ENCODE results near the gene FSCN2. TPM values are rescaled to one million over a fixed set of nuclear protein-coding genes. Genes with fewer than 3 reads are reported as not detected.

FSCN2 gene
- total RNA-seq, 1 experiment from 2014 or later = 1.2 TPM

DNA sequence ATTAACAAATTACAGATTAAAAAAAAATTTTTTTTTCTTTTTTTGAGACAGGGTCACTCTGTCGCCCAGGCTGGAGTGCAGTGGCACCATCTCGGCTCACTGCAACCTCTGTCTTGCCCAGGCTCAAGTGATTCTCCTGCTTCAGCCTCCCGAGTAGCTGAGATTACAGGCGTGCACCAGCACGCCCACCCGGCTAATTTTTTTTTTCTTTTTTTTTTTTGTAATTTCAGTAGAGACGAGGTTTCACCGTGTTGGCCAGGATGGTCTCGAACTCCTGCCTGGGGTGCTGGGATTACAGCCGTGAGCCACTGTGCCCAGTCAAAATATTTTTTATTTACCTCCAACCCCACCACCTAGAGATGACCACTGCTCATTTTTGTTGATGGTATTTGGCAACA lies 41.1 kb upstream of the FSCN2 start:
- ChIA-PET POLR2A (no interaction called here), CTCF (interaction anchor here (0.6 kb wide), 1 partner anchor 18 kb away, joined by 3 read pairs; no protein-coding TSS in a partner anchor)
- TF ChIP-seq, protein P1, sequence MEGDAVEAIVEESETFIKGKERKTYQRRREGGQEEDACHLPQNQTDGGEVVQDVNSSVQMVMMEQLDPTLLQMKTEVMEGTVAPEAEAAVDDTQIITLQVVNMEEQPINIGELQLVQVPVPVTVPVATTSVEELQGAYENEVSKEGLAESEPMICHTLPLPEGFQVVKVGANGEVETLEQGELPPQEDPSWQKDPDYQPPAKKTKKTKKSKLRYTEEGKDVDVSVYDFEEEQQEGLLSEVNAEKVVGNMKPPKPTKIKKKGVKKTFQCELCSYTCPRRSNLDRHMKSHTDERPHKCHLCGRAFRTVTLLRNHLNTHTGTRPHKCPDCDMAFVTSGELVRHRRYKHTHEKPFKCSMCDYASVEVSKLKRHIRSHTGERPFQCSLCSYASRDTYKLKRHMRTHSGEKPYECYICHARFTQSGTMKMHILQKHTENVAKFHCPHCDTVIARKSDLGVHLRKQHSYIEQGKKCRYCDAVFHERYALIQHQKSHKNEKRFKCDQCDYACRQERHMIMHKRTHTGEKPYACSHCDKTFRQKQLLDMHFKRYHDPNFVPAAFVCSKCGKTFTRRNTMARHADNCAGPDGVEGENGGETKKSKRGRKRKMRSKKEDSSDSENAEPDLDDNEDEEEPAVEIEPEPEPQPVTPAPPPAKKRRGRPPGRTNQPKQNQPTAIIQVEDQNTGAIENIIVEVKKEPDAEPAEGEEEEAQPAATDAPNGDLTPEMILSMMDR (IDR thresholded peaks at IDR 0.05) = no peak
- Histone ChIP-seq H3K36me3 (ENCODE audit: control insufficient read depth, insufficient read depth, low read length) (no peaks in the 10 kb centered on the region; the same call in 1 of the 2 replicates), H3K9me3 (ENCODE audit: control insufficient read depth, insufficient read depth, low read depth, low read length) (no peaks in the 10 kb centered on the region), H3K27ac (ENCODE audit: low read length) (peak overlapping the region; percentile 83), H3K4me1 (ENCODE audit: control insufficient read depth, insufficient read depth, low read length) (peaks cover 53% of the 10 kb centered on the region), H3K27me3 (ENCODE audit: control insufficient read depth, insufficient read depth, low read length) (no peaks in the 10 kb centered on the region), H3K4me3 (ENCODE audit: low read depth in 2 of 2, low read length in 2 of 2) (peak overlapping the region; percentile 52 to 62)
- intact Hi-C loops (cut with micrococcal nuclease; ENCODE audit: unreplicated experiment) = loop anchor here (5.0 to 10.0 kb wide), 2 partner anchors 85 to 232 kb away; no protein-coding TSS in a partner anchor
- ATAC-seq = no peak
- in situ Hi-C loops (cut with HindIII; ENCODE audit: low pct_unique_long_range_greater_than_20kb, low sequenced_read_pairs) = no loop called here
- no TSS peak for BruUV-seq (replicated peaks)
- DNase-seq (ENCODE audit: low read depth, low spot score) = no peak

DNA sequence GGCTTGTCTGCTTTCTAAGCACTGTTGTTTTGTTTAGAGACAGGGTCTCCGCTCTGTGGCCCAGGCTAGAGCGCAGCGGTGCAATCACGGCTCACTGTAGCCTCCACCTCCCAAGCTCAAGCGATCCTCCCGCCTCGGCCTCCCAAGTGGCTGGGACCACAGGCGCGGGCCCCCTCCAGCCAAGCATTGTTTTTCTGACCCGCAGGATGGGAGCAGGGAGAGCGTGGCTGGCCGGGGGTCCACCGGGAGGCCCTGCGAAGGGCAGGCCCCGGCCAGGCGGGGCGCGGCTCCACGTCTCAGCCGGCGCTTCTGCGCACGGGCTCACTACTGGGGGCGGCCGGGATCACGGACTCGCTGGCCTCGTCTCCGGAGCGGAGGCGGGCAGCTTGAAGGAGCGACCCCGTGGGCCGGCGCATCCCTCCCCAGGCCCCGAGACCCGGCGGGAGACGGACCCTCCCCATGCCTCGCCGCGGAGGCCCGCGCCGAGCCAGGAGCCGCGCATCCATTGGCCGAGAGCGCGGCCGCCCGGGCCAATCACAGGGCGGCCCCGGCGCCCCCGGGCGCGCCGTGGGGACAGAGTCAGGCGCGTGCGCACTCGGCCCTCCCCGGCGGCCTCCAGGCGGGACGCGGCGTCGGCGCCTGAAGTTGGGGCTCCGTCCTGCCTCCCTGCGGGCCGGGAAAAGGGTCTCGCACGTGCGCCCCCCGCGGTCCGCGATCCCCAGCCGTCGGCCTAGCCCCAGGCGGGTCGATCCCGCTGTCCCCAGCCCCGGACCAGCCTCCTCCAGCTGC lies 40.5 kb upstream of the FSCN2 start:
- CTCF ChIA-PET = no interaction called here
- H3K4me1 ChIP-seq (ENCODE audit: control insufficient read depth, insufficient read depth, low read length) = peaks cover 49% of the 10 kb centered on the region
- DNase-seq (ENCODE audit: low read depth, low spot score) (no peak), ATAC-seq (peak; percentile 80)
- POLR2A ChIA-PET = no interaction called here
- no TSS peak for BruUV-seq (replicated peaks)
- TF ChIP-seq SIN3A (IDR thresholded peaks at IDR 0.05; ENCODE audit: borderline replicate concordance, insufficient read depth, low read depth, low read length) = peak; percentile 53; the same call in 1 of the 2 replicates
- peak; percentile 82 for TF ChIP-seq POLR2AphosphoS5 (IDR thresholded peaks at IDR 0.05; ENCODE audit: low read depth, low read length)
- TF ChIP-seq, protein P2, sequence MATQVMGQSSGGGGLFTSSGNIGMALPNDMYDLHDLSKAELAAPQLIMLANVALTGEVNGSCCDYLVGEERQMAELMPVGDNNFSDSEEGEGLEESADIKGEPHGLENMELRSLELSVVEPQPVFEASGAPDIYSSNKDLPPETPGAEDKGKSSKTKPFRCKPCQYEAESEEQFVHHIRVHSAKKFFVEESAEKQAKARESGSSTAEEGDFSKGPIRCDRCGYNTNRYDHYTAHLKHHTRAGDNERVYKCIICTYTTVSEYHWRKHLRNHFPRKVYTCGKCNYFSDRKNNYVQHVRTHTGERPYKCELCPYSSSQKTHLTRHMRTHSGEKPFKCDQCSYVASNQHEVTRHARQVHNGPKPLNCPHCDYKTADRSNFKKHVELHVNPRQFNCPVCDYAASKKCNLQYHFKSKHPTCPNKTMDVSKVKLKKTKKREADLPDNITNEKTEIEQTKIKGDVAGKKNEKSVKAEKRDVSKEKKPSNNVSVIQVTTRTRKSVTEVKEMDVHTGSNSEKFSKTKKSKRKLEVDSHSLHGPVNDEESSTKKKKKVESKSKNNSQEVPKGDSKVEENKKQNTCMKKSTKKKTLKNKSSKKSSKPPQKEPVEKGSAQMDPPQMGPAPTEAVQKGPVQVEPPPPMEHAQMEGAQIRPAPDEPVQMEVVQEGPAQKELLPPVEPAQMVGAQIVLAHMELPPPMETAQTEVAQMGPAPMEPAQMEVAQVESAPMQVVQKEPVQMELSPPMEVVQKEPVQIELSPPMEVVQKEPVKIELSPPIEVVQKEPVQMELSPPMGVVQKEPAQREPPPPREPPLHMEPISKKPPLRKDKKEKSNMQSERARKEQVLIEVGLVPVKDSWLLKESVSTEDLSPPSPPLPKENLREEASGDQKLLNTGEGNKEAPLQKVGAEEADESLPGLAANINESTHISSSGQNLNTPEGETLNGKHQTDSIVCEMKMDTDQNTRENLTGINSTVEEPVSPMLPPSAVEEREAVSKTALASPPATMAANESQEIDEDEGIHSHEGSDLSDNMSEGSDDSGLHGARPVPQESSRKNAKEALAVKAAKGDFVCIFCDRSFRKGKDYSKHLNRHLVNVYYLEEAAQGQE (IDR thresholded peaks at IDR 0.05; ENCODE audit: insufficient read depth in 1 of 2, low read depth in 2 of 2, low read length in 1 of 2) = no peak
- H3K36me3 ChIP-seq (ENCODE audit: control insufficient read depth, insufficient read depth, low read length) = no peaks in the 10 kb centered on the region; the same call in 1 of the 2 replicates
- in situ Hi-C loops (cut with HindIII; ENCODE audit: low pct_unique_long_range_greater_than_20kb, low sequenced_read_pairs) (no loop called here), intact Hi-C loops (cut with micrococcal nuclease; ENCODE audit: unreplicated experiment) (loop anchor here (5.0 to 10.0 kb wide), 2 partner anchors 85 to 233 kb away; no protein-coding TSS in a partner anchor)
- no peaks in the 10 kb centered on the region for H3K9me3 ChIP-seq (ENCODE audit: control insufficient read depth, insufficient read depth, low read depth, low read length)
- peak overlapping the region; percentile 85 for H3K27ac ChIP-seq (ENCODE audit: low read length)
- peak overlapping the region; percentile 52 to 62 for H3K4me3 ChIP-seq (ENCODE audit: low read depth in 2 of 2, low read length in 2 of 2)
- H3K27me3 ChIP-seq (ENCODE audit: control insufficient read depth, insufficient read depth, low read length) = no peaks in the 10 kb centered on the region

DNA sequence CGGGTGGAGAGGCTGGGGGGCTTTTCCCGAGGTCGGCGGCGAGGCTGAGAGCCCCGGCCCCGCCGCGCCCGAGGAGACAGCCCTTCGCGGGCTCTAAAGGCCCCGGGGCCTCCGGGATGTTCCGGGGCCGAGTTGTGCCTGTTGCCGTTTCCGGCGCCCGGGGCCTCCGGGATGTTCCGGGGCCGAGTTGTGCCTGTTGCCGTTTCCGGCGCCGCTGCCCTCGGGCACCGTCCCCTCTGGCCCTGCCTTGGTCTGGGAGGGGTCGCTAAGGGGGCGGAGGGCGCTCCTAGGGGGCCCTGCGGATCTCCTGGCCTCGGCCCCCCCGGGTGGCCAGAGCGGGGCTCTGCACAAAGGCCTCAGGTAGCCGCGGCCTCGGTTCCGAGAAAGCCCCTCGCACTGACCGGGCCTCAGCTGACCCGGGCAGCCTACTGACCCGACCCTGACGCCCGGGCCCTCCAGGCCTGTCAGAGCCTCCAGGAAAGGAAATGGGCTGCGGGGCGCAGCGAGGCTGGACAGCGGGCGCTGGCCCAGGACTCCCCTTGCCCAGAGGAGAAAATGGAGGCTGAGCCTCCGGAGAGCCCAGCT lies 39.8 kb upstream of the FSCN2 start:
- CTCF ChIA-PET = no interaction called here
- TF ChIP-seq, protein P1 (IDR thresholded peaks at IDR 0.05) = no peak
- TF ChIP-seq SIN3A (IDR thresholded peaks at IDR 0.05; ENCODE audit: borderline replicate concordance, insufficient read depth, low read depth, low read length) (peak; percentile 11; the same call in 1 of the 2 replicates), POLR2AphosphoS5 (IDR thresholded peaks at IDR 0.05; ENCODE audit: low read depth, low read length) (no peak; the same call in 1 of the 2 replicates)
- POLR2A ChIA-PET = interaction anchor here (0.8 kb wide), 1 partner anchor 10 kb away, joined by 6 read pairs; no protein-coding TSS in a partner anchor
- peak overlapping the region; percentile 52 to 62 for H3K4me3 ChIP-seq (ENCODE audit: low read depth in 2 of 2, low read length in 2 of 2)
- peak; percentile 2; the same call in 1 of the 2 replicates for ATAC-seq
- in situ Hi-C loops (cut with HindIII; ENCODE audit: low pct_unique_long_range_greater_than_20kb, low sequenced_read_pairs) (no loop called here), intact Hi-C loops (cut with micrococcal nuclease; ENCODE audit: unreplicated experiment) (loop anchor here (5.0 to 10.0 kb wide), 2 partner anchors 86 to 234 kb away; no protein-coding TSS in a partner anchor)
- no peaks in the 10 kb centered on the region for H3K27me3 ChIP-seq (ENCODE audit: control insufficient read depth, insufficient read depth, low read length)
- H3K27ac ChIP-seq (ENCODE audit: low read length) = peak overlapping the region; percentile 85
- H3K36me3 ChIP-seq (ENCODE audit: control insufficient read depth, insufficient read depth, low read length) = no peaks in the 10 kb centered on the region; the same call in 1 of the 2 replicates
- no peak for DNase-seq (ENCODE audit: low read depth, low spot score)
- TSS peak; percentile 72 for BruUV-seq (replicated peaks)
- H3K4me1 ChIP-seq (ENCODE audit: control insufficient read depth, insufficient read depth, low read length) = peaks cover 42% of the 10 kb centered on the region
- H3K9me3 ChIP-seq (ENCODE audit: control insufficient read depth, insufficient read depth, low read depth, low read length) = no peaks in the 10 kb centered on the region

Measured in Panc1 (cell line).